ENCODE data around the gene PPIG.
"Not testable (repeated sequence)": the region's sequence is repeated elsewhere in the genome, so short reads cannot be mapped to it uniquely, and the experiment has no call there.

Gene PPIG

GRCh38 chr2:169584005-169584877 is at the start of gene PPIG:
Gene PPIG (plus strand): TSS chr2:169584351. CDS start chr2:169604042, 19,691 bp downstream.
- DNase-seq: peak; percentile 90

- DNase-seq: not testable (repeated sequence)
Measured at GRCh38 chr2:169539460-169539859, 44.7 kb upstream of the PPIG start.

GRCh38 chr2:169540146-169540545 is 44.0 kb upstream of the PPIG start:
- DNase-seq: no peak

- DNase-seq: no peak
Measured at GRCh38 chr2:169542433-169542832, 41.7 kb upstream of the PPIG start.

DNA sequence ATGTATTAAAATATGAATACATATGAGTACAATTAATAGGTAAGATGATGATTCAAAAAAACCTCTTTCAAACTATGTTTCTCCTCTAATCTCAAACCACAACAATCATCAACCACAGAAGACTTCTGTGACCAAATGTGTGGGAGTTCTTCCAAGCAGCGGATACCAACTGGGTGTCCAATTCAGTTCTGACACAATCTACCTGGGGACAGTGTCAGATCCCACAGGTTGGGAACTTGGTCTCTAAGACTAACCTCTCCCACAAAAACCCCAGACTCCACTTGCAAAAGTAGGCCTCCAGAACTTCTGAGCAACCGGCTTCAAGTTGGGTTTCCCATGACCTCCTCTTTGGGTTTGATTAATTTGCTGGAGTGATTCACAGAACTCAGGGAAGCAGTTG is 37.4 kb upstream of the PPIG start:
- DNase-seq: no peak

- no peak for DNase-seq
Measured at GRCh38 chr2:169561364-169561763, 22.8 kb upstream of the PPIG start.

DNA sequence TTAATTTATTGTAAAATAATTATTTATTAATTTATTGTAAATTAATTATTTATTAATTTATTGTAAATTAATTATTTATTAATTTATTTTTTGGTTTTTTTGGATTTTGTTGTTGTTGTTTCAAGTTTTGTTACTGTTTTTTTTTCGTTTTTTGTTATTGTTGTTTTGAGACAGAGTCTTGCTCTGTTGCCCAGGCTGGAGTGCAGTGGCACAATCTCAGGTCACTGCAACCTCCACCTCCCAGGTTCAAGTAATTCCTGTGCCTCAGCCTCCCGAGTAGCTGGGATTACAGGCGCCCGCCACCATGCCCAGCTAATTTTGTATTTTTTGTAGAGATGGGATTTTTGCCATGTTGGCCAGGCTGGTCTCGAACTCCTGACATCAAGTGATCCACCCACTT is 22.1 kb upstream of the PPIG start:
- DNase-seq: not testable (repeated sequence)

GRCh38 chr2:169562519-169562918 is 21.6 kb upstream of the PPIG start:
- DNase-seq: no peak

DNA sequence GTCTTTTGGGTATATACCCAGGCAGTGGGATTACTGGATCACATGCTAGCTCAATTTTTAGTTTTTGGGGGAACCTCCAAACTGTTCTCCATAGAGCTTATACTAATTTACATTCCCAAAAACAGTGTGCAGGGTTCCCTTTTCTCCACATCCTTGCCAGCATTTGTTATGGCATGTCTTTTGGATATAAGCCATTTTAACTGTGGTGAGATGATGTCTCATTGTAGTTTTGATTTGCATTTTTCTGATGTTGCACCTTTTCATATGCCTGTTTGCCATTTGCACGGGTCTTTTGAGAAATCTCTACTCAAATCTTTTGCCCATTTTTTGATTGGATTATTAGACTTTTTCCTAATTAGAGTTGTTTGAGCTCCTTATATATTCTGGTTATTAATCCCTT is 18.5 kb upstream of the PPIG start:
- DNase-seq: no peak

- no peak for DNase-seq
Measured at GRCh38 chr2:169569948-169570347, 14.2 kb upstream of the PPIG start.

DNA sequence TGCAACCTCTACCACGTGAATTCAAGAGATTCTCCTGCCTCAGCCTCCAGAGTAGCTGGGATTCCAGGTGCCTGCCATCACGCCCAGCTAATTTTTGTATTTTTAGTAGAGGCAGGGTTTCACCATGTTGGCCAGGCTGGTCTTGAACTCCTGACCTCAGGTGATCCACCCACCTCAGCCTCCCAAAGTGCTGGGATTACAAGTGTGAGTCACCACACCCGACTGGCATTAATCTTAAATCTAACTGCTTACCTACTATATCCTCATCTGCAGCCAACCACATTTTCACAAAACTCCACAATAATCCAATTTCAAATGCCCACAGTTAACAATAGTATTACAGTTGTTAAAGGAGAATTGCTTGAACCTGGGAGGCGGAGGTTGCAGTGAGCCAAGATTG is 13.4 kb upstream of the PPIG start:
- not testable (repeated sequence) for DNase-seq

DNA sequence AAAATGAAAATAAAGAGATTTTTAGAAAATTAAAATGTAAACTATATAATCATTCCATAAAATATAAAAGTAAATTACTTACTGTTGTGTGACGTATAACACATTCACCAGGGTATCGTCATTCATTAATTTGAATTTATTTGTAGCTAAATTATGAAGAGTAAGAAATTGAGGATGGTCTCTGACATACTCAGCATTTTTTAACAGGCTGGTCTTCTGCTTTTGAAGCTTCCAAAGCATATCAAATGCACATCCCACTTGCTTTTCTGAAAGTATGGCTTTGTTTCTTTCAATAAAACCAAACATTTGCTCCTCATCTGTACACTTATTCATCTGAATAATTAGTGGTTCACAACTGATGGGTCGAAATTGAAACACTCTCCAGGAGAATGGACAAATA is 12.6 kb upstream of the PPIG start:
- DNase-seq: no peak

GRCh38 chr2:169572189-169572588 is 12.0 kb upstream of the PPIG start:
- DNase-seq: no peak

DNA sequence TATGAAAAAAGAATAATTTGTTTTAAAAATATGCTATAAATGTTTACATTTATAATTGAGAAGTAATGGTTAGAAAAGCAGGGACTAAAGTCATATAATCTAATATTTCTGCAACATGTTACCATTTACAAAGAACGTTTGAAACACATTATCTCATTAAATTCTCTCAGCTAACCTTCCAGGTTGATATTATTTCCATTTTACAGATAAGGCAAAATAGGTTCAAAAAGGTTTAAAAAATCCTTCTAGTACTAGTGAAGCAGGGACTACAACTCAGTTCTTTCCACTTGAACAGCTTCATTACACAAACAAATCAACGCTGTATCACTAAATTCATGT is 11.4 kb upstream of the PPIG start:
- no peak for DNase-seq

DNA sequence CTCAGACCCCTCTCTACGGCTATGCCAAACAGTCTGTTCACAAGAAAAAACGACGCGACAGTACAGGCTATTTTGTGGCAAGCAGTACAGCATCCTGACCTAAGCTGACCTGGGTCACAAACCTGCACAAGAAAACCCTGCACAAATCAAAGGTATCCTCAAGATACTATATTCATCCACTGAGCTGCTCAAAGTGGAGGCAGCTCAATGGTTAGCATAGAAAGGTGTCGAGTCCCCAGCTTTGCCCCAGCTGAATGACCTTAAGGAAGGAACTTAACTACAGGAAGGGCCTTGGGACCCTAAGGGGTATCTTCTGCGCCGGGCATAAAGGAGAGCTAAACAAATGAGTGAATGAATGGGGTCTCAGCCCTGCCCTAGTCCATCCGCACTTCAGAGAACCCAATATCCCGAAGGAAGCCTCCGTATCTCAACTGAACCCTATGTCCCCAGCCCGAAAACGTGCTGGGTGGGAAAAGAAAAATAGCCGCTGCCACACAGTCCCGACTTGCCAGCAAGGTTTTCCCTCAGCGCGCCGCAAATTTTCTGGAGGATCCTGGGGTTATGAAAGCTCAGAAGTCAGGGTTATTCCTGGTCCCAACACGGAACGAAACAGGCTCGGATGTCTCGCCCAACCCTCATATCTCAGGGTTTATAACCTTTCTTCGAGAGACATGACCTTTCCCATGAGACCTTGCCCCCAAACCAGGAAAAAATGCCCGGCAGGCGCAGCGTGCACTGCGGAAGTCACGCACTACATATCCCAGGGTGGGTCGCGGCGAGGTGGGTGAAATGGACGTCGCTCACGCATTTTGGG is 10.8 kb upstream of the PPIG start, which contains the start of gene FASTKD1:
Gene FASTKD1, minus strand, starts transcription at position 706 of the 814 bp plus-strand sequence. CDS start 1,836 bp downstream, outside the sequence.
- DNase-seq: peak; percentile 92

GRCh38 chr2:169573974-169574299 is 10.2 kb upstream of the PPIG start:
- DNase-seq: no peak

GRCh38 chr2:169574539-169574938 is 9.6 kb upstream of the PPIG start:
- DNase-seq: not testable (repeated sequence)

- DNase-seq: not testable (repeated sequence)
Measured at GRCh38 chr2:169575264-169575663, 8.9 kb upstream of the PPIG start.

- no peak for DNase-seq
Measured at GRCh38 chr2:169579044-169579443, 5.1 kb upstream of the PPIG start.

DNA sequence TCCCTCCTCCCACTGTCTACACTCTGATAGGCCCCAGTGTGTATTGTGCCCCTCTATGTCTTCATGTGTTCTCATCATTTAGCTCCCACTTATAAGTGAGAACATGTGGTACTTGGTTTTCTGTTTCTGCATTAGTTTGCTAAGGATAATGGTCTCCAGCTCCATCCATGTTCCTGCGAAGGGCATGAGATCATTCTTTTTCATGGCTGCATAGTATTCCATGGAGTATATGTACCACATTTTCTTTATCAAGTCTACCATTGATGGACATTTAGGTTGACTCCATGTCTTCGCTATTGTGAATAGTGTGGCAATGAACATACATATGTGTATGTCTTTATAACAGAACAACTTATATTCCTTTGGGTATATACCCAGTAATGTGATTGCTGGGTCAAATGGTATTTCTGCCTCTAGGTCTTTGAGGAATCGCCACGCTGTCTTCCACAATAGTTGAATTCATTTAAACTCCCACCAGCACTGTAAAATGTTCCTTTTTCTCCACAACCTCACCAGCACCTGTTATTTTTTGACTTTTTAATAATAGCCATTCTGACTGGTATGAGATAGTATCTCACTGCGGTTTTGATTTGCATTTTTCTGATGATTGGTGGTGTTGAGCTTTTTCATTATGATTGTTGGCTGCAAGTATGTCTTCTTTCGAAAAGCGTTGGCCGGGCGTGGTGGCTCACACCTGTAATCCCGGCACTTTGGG is 1.4 kb upstream of the PPIG start:
- DNase-seq: not testable (repeated sequence)

DNA sequence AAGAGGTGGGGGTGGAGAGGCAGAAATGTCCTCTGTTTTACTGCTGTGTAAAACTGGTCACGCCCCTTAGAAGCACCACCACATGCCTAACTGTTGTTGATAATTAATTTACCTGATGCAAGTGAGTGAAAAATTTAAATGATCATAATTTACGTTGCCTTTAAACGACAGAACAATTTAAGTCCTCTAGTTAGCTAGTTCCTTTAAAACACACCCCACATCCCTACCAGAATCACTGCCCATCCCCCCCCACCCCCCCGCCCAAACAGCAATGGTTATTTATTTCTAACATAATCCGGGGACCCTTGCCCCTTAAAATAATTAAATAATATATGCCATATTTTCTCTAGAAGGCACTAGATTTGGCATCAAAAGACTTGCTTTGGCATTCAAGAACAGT is 633 bp upstream of the PPIG start:
- no peak for DNase-seq

DNA sequence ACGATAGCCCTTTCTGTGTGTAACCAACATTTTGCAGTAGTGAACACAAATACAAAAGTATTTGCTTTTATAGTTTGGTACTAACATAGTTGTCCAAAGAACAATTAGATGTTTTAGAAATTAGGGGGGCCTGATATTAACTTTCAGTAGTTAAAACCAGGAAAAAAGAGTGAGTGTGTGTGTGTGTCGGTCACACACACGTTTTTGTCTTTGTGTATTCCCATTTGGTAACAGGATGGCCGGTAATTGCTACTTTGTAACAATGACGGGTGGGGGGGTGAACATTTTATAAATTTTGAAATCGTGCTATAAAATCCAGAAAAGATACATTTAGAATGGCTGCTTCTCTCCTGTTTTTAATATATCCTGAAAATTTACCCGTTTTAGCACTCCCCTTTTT is 1.5 kb downstream of the PPIG start:
- no peak for DNase-seq

GRCh38 chr2:169590804-169591203 is 6.7 kb downstream of the PPIG start:
- no peak for DNase-seq

All from CD4-positive, alpha-beta T cell treated with Interleukin-10 for 1 hour (primary cell).